ENCODE measurements around the gene ATG12.
"Not testable (repeated sequence)": the region's sequence is repeated elsewhere in the genome, so short reads cannot be mapped to it uniquely, and the experiment has no call there.

Gene ATG12

DNA sequence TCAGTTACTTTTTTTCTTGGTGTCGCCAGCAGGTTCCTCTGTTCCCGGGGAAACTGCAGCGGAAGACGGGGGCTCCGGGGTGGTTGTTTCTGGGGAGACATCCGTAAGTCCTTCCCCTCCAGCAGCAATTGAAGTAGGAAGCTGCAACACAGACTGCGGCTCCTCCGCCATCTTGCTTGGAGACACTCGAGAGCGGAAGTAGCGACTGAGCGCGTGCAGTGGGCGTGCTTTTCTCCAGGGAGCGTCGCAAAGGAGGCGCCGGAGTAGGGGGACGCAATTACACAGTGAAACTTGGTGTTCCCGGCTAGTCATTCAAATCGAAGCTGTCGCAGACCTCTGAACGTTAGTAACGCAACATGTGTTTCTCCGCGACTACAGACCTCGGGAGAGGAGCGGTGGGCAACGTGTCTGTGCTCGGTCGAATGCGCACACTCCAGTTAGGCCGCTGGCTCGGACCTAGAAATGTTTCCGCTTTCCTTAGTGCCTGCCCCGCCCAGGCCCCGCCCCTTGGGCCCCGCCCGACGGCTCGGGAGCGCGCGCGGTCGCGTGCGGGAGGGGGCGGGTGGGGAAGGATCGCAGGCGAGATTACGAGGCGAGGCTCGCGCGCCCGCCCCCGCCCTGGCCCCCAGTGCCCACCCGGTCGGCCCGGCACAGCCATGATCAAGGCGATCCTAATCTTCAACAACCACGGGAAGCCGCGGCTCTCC, at the start of gene ATG12, which contains the start of gene AP3S1:
ATG12 (minus strand) TSS at position 184 of the 707 bp plus-strand sequence; CDS start at position 171, 13 bp downstream.
AP3S1 (plus strand) TSS at position 554 of the 707 bp plus-strand sequence; CDS start at position 657, 103 bp downstream.
- peak; percentile 90 to 97 (median 96) for DNase-seq

DNA sequence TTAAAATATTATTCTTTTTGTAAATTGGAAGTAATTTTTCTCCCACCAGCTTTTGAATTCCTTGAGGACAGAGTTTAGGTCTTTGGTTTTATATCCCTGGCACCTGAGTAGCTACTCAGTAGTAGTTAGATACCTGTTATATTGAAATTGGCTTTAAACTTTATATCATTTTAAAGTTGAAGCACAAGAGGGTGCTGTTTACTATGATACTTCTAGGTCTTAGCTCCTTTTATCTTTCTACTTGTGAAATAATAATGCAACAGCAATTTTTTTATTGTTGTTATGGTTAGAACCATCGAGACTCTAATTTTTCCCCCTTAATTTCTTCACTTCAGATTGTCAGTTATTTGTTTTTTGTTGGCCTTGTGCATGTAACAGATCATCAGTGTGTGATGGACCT, 46.7 kb upstream of the ATG12 start:
- DNase-seq, result peak in 1 of 3 experiments; percentile 23

DNA sequence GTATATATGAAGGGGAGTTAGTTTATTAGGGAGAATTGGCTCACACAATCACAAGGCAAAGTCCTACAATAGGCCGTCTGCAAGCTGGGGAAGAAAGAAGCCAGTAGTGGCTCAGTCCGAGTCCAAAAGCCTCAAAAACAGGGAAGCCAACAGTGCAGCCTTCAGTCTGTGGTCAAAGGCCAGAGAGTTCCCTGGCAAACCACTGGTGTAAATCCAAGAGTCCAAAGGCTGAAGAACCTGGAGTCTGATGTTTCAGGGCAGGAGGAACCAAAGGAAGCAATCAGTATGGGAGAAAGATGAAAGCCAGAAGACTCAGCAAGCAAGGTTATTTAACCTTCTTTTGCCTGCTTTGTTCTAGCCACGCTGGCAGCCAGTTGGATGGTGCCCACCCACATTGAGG, 43.8 kb upstream of the ATG12 start:
- DNase-seq, result not testable (repeated sequence)

DNA sequence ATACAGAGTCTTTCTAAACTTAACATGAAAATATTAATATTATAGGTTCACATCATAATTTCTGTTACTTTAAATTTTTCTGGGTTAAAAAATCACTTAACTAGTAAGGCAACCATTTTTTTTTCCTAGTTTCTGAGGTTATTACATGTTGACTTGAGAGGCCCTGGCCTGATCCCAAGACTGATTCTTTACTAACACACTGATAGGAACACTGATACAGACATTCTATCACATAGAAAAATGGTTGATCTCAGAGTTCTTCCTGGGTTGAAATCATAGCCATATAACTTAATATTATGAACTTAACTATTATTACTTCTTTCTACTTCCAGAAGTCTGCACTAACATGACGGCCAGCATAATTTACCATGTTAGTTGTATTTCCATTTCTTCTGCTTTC, 43.3 kb upstream of the ATG12 start:
- DNase-seq, result no peak

DNA sequence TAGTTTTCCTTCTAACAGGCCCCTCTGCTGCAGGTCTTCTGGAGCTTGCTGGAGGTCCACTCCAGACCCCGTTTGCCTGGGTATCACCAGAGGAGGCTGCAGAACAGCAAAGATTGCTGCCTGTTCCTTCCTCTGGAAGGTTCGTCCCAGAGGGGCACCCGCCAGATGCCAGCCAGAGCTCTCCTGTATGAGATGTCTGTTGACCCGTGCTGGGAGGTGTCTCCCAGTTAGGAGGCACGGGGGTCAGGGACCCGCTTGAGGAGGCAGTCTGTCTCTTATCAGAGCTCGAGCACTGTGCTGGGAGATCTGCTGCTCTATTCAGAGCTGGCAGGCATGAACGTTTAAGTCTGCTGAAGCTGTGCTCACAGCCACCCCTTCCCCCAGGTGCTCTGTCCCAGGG, 41.1 kb upstream of the ATG12 start:
- not testable (repeated sequence) for DNase-seq

DNA sequence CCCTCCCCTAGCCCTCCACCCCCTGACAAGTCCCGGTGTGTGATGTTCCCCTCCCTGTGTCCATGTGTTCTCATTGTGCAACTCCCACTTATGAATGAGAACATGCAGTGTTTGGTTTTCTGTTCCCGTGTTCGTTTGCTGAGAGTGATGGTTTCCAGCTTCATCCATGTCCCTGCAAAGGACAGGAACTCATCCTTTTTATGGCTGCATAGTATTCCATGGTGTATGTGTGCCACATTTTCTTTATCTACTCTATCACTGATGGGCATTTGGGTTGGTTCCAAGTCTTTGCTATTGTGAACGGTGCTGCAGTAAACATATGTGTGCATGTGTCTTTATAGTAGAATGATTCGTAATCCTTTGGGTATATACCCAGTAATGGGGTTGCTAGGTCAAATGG, 36.0 kb upstream of the ATG12 start:
- not testable (repeated sequence) for DNase-seq

DNA sequence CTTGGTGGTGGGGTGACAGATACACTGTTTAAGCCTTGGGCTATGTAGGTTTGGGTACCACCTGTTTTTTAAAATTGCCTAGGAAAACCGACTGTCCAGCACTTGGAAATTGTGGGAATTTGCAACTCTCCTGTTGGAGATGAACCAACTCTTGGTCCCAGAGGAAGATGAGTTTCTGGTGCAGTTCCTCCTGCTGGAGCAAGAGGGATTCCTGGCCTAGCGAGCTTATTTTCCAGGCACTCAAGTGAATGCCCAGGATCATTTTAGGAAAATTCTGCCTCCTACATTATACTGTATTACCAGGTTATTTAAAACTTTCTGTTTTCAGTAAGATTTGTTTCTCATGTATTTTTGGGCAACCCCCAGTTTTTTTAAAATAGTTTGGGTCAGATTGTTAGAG, 34.1 kb upstream of the ATG12 start:
- DNase-seq, result no peak

DNA sequence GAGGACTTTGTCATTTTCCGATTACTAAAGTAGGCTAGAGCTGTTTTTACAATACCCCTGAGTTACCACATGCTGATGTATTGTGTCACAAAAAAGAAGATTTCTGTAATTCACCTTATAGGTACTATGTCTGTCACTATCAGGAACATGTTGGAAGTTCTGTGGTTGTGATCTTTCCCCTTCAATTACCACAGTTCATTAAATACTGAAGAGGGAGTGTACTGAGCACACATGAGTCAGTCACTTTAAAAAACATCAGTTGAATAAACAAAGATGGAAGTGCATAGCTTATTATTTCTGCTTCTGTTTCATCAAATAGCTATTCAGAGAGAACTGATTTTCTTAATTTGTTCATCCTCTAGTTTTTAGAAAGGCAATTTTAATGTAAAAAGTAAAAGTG, 32.0 kb upstream of the ATG12 start:
- peak; percentile 33 to 82 (median 69) for DNase-seq

DNA sequence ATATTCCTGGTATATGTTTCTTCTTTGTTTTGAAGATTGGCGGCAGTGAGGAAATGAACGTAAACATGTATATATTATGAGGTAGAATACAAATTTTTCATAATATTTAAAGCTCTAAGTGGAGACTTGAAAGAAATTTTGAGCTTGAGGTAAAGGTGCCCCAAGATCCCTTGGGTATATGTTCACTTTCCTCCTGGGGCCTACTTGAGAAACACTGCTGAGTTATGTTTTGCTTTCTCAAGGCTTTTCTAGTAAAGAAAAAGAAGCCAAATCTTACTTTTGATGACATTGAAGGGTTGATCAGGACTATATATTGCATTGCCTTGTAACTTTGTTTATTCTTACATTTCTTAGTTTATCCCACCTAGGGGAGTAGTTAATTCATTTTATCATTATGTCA, 31.1 kb upstream of the ATG12 start:
- no peak for DNase-seq

DNA sequence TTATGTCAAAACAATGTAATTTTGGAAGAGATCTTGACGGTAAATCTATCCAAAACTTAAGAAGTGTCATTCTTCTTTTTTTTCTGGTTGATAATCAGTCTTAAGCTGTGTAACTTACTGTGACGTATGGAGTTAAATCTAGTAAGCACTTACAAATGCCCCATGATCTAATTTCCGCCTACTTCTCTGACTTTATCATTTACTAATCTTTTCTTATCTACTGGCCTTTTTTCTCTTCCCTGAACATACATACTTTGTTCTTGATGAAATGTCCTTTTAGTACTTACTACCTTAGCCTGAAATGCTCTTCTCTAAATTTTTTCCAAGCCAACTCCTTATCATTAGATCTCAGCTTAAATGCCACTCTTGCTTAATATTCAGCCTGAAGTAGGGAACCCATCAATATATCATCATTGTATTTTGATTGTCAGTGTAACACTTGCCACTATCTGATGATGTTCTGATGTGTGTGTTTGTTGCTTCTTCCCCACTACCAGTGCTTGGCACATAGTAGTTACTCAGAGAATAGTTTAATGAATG, 28.0 kb upstream of the ATG12 start:
- DNase-seq, result no peak

DNA sequence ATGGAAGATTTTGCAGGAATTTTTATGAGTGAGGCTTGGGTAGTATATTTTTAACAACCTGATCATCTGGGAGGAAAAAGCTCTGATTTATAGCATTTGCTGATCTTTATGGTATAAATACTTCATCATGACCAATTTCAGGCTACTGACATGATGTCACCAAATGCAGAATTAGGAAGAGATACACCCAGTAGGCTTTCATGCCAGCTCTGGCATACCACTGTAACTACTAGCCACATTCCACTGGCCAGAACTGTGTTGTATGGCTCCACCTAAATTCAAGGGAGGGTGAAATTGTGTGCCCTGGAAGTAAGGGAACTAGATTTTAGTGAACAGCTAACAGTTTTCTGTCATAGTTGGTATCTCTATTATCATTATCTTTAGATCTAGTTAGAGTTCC, 18.0 kb upstream of the ATG12 start:
- no peak for DNase-seq

DNA sequence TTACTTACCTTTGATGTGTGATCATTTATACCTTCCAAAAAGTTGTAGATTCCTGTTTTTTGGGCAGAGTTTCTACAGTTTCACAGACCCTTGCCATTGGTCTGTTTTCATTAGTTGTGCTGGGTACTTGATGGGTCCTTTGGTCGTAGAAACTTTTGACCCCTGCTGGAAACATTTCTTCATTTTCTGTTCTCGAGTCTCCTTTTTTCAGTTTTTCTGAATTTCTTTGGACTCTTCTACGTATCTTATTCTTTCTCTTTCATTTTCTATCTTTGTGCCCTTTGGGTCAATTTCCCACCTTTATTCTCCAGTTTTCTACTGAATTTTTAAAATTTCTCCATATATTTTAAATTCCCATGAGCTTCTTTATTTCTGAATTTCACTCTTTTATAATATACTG, 17.0 kb upstream of the ATG12 start:
- no peak for DNase-seq

DNA sequence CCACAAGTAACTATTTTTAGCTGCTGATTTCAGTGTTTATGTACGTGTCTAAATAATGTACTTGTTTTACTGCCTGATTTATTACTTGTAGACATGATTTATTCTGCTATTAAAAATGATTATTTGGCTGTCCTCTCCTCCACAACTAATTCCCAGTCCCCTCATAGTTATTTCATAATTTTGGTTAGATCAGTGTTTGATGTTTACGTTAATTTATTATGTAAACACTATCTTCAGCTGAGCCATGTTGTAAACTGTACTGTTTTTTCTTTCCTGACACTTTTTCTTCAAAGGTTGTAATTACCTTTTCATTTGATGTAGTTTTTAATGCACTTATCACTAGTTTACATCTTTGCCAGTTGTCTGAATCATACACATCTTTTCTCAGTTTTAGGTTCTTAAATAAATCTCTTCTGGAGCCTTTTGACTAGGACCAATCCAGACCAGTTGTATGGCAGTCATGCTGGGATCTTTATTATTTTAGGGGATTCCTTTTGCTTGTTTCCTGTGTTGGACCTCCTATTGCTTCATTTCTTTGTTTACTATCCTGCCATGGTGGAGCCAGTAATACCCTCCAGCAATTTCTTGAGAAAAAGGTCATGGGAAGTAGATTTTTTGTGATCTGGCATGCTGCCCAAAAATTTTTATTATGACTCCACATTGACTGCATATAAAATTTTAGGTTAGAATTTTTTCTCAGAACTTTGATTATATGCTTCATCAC, 16.4 kb upstream of the ATG12 start:
- peak in 1 of 3 experiments; percentile 52 for DNase-seq

DNA sequence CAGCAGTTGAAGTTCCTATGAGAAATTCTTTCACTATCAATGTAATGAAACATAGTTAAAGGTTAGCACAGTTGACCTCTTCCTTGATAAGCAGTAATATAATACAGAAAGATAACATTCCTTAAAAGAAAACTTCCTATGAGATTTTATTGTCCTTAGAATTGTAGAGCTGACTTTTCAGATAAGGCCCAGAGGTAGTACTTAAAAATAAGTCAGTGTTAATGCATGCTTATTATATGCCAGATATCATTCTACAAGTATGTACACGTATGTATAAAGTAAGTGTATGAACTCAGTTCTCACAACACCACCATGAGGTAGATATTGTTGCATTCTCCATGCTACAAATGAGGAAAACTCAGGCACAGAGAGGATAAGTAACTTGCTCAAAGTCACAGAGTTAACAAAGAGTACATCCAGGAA, 15.7 kb upstream of the ATG12 start:
- DNase-seq, result peak in 1 of 3 experiments; percentile 26

DNA sequence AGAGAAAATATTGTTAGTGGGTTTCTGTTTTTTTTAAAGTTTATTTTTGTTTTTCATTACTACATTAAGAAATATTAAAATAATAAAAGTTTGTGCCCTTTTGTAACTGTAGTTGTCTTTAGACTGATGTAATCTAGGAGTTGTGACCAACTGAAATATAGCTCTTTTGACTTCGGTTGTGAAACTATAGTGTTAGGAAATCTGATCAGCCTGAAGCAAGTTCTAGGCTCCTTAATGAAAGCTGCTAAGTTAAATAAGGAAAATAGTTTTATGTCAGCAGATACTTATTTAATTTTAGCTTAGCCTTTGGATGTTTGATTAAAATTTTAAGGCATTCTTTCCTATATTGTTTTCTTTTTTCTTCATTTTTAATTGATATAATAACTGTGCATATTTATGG, 14.6 kb upstream of the ATG12 start:
- DNase-seq, result no peak

DNA sequence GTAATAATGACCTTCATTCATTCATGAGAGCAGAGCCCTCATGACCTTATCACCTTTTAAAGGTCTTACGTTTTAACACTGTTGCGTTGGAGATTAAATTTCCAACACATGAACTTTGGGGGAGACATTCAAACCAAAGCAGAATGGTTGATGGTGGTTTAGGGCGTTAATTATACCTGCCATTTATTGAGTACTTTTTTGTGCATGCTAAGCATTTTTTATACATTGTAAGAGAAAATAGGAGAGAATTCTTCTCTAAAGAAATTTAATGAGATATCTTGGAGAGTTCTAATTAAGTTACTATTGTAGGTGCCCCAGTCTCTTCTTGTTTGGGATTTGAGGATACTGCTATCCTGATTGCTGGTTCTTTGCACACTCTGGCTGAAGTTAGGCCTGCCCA, 12.8 kb upstream of the ATG12 start:
- DNase-seq, result no peak

DNA sequence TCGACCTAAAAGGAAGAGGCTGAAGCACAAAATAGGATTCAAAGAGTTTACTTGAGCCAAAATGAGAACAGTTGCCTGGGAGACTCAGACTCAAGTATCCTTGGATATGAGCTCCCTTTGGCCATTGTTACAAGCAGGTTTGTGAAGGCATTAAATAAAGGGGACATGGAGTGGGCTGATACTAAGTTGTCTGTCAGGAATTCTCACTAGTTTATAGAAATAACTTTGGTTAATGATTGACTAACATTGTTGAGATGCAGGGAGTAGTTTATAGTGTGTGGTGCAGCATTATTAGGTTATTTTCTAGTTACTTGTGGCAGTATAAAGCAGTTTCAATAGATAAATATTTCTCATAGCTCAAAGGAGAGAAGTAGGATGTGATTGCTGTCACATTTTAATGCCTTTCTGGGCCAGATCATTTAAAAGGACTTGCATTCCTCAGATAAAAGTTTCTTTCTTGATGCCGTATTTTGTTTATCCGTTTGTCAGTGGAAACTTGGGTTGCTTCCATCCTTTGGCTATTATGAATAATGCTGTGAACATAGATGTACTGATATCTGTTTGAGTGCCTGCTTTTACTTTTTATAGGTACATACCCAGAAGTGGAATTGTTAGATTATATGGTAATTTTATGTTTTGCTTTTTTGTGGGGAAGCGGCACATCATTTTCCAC, 9.5 kb upstream of the ATG12 start:
- DNase-seq, result no peak

DNA sequence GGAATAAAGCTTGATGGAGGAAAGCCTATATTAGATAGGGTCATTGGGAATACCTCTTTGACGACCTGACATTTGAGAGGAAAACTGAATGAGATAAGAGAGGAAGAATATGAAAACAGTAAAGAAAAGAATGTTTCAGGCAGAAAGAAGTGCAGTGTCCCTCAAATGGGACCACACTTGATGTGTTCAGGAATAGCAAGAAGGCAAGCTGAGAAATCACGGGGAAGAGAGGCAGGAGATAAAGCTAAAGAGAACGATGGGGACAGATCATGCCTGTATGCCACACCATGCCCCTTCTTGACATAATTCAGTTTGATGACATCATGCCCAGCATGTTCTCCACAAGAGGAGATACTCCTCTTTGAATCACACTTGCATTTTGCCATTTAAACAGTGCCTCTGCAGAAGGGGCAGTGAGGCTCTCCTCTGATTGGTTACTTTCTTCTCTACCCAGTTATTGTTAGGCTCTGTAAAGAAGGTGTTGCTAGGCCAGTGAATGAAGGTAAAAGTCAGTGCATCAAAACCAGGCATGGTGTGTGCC, 8.0 kb upstream of the ATG12 start:
- DNase-seq, result no peak

DNA sequence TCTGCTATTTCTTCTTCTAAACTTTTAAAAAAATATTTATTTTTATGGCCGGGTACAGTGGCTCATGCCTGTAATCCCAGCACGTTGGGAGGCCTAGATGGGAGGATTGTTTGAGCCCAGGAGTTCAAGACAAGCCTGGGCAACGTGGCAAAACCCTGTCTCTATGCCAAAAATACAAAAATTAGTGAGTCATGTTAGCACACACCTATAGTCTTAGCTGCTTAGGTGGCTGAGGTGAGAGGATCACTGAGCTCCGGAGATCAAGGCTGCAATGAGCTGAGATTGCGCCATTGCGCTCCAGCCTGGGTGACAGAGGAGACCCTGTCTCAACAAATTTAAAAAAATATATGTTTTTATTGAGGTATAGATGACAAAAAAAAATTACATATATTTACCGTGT, 5.9 kb upstream of the ATG12 start:
- no peak for DNase-seq

DNA sequence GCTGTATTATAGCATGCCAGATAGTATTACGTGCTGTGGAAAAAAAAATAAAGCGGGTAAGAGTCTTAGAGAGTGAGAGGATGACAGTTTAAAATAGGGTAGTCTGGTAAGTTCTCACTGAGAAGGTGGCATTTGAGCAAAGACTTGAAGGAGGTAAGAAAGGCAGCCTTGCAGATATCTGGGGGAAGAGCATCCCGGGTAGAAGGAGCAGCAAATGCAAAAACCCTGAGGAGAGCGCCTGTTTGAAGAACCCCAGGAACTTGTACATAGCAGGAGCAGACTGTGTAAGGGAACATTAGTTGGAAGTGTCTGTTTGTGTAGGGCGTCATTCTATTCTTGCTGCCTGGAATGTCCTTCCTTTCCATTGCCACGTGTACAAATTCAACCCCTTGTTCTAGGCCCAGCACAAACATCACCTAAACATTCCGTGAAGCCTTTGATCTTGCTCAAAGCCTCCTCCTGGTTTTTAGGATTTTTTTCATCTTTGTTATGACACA, 3.0 kb upstream of the ATG12 start:
- DNase-seq, result no peak

DNA sequence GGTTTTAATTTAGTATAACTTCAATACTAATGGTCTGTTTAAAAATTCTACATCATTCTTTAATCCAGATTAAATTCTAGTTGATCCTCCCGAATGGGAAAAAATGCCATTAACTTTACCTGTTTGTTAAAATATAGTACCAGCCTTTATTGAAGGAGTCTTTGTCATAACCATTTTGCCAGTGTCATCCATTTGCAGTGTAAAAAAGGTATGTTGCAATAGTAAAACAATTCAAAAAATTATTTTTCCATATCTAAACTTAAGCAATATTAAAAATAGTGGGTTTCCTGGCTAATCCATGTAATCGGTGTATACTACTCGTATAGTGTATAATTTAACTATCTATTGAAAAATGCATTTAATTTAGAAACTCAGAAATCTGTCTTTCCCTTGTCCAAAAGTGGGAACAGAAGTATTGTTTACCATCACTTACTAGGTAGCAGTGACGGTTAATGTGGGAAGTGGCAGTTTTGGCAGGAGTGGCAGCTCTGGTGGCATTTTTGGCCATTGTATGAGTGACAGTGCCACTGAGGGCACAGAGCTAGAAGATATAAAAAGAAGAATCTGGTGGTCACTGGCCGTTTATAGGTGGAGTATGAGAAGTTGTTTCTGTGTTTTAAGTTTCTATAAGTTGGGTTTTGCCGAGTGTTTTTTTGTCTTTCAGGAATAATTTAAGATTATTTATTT, 2.2 kb upstream of the ATG12 start:
- no peak for DNase-seq

DNA sequence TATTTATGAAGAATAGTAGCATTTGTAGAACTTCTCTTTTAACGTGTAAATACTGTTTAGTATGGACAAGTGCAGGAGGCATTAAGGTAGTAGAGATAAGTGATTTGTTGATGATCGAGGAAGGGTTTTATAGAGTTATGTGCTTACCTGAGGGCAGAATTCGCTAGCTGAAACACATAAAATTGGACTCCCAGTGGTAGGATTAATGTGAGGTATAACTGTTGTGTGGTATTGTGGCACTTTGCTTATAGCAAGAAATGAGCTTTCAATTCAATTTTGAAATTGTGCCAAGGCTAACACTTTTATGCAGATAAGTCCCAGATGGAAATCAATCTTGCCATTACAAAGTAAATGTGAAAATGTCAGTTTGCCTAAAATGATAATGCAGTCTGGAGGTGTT, 1.6 kb upstream of the ATG12 start:
- peak in 1 of 3 experiments; percentile 42 for DNase-seq
